SKM-1 treated with dmso at 0.1 percent for 144 hours (cell line): Measurements from ENCODE around the gene DOCK4.
A peak's percentile ranks its signal among the peaks of the same experiment; 100 is the strongest.

Source experiments
- DNase-seq: peaks from one replicate; lab custom pipeline; 2025; ENCODE audit not compliant: unreplicated experiment; lab: John Stamatoyannopoulos, UW

The DOCK4 gene

DNA sequence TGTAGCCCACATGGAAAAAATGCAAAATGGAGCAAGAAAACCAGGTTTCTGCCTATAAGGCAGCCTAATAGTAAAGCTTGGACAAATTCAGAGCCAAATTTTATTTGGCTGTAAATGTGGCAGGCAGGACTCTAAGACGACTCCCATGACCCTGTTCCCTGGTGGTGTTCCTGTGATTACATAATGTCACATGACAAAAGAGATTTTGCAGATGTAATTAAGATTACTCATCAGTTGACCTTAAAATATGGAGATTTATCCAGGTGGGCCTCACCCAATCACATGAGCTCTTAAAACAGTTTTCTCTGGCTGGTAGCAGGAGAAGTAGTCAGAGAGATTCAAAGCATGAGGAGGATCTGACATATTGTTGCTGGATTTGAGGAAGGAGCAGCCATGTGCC is 340.8 kb downstream of the DOCK4 start:
- no peak for DNase-seq

DNA sequence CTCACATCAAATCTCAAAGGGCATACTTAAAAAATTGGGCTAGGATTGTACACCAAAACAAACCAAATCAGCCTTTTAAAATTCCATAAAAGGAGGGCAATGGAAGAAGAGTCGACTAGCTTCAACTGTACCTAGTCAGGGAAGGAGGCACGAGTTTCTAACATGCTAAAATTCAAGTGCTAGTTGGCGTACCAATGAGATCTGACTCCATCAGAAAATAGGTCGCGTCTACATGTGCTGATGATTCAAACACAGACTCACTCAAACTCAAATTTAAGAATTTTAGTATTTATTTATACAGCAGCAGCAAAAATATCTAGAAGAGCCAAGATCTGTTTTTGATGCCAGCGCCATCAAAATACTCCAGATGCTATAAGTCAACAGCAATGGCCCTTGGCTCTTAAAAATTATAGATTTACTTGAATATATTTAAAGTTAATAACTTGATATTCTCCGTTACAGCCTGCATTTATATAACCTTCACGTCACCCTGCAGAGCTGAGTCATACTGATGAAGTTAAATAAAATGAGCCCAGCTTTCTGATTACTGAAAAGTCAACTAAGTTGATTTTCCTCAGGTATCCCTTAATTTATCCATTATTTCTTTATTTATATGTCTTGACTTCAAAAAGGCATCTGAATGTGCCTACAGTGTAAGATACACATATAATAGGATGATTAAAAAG is 341.8 kb downstream of the DOCK4 start:
- no peak for DNase-seq

DNA sequence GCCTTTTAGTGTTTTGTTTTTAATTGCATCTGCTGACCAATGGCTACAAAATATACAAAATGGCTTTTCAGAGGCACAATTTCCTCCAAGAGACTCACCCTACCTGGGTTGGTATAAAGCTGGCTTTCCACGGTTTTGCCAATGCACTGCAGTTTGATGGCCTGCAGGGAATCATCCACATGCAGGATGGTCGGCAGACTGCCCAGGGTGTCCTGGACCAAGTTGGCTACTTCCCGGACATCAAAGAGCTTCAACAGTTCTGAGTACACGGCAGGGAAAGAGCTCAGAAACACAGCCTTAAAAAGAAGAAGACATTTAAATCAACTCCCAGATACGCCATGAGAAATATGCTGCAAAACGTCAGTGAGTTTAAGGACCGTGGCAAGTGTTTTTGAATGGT is 342.9 kb downstream of the DOCK4 start:
- DNase-seq, result no peak

DNA sequence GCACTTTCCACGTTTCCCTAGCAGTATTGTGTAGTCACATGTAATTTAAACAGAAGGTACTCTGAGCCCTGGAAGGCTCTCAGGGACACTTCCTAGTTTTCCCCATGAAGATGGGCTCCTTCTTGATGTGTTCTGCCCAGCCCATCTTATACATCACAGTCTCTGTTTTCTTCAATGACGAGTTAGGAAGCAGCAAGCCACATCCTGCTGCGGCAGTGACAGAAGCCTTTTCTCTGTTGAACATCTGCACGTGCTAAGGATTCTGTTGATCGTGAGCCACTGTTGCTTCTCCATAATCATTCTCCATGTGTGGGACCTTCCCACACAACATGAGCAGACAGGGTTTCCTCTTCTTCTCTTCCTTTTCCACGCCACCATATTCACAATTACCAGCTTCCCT is 346.0 kb downstream of the DOCK4 start:
- no peak for DNase-seq

DNA sequence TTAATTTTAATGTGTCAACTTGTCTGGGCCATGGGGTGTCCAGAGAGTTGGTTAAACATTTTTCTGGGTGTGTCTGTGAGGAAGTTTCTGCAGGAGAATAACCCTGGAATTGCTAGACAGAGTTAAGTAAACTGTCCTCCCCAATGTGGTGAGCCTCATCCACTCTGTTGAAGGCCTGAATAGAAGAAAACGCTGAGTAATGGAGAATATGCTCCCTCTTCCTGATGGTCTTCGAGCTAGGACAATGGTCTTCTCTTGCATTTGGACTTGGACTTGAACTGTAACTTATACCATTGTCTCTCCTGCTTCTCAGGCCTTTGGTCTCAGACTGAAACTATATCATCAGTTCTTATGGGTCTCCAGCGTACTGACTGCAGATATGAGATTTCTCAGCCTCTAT is 347.9 kb downstream of the DOCK4 start:
- no peak for DNase-seq

DNA sequence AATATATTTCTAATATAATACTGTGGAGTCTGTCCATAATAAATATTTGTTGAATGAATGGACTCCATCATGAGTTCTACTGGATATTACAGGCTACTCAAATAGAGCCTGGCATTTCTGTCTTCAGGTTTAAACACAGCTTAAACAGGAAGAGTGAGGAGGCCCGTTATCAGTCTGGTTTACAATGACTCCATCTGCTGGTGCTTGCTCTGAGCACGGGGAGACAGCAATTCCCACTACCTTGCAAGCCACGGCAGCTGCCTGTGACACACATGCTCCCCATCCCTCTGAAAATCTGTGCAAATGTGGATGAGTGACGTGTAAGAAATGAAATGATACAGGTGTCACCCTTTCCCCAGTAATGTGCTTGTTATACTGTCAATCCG is 350.4 kb downstream of the DOCK4 start:
- no peak for DNase-seq

DNA sequence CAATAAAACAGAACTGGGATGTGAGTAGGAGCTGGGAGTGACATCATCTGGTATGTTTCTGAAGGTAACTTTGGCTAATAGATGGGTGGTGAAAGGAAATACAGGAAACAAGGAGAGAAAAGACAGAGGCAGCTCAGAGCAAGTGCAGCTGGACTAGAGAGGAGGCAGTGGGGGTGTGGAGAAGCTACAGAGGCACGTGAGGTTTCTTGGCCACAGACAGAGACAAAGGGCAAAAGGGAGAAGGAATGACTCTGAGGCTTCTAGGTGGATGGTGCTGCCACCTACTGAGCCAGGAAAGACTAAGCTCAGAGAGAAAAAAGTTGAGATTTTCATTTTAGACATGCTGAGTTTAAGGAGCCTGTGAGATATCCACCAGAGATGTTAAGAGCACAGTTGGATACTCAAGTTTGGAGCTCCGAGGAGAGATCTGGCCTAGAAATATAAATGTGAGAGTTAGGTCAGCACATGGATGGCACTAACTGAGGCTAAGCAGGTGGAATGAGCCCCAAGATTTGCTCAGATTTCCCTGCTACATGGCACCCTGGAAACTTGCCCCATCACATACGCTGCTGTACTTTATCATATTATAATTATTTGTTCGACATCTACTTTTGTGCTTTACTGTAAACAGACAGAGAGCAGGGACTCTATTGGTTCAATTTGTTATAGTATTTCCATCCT is 350.9 kb downstream of the DOCK4 start:
- DNase-seq, result peak; percentile 65

DNA sequence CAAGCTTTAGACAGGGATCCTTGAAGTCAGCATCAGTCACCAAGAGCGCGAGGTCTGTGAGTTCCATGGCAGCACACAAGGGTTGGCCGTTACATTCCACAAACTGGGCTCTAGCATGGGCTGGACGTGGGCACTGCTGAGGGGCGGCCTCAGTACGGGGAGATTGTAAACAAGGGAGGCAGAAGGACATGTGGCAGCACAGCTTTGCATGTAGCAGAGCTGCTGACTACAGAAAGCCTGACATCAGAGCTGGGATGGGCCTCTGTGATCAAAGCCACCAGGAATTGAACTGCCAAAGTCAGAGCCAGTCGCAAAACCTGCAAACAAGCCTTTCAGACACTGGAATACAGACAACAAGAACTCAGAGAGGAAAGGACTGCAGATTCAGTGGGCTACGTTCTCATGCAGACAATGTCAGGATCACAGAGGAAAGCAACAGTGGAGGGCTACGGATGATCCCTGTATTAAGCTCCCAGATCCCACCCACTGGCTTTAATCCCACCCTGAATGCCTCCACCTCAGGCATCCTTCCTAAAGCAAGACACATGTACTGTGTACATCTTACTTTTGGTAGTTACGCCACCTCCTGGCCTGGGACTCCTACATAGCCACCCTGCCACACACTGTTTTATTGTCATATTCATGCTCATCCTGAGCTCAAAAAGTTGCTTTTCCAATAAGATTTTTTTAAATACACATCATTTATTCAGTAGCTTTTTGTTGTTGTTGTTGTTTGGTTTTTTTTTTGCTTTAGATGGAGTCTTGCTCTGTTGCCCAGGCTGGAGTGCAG is 352.8 kb downstream of the DOCK4 start:
- no peak for DNase-seq

DNA sequence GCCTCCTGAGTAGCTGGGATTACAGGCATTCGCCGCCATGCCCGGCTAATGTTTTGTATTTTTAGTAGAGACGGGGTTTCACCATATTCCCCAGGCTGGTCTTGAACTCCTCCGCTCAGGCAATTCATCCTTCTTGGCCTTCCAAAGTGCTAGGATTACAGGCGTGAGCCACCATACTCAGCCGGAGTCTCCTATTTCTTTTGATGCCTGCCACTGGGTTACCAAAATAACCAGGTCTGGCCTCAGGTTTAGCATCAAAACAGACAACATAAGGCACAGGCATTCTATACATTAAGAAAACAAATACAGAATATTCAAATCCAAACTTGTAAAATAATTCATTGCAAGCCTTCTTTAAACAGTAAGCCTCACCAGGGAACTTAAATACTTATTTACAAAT is 354.1 kb downstream of the DOCK4 start:
- DNase-seq, result no peak

DNA sequence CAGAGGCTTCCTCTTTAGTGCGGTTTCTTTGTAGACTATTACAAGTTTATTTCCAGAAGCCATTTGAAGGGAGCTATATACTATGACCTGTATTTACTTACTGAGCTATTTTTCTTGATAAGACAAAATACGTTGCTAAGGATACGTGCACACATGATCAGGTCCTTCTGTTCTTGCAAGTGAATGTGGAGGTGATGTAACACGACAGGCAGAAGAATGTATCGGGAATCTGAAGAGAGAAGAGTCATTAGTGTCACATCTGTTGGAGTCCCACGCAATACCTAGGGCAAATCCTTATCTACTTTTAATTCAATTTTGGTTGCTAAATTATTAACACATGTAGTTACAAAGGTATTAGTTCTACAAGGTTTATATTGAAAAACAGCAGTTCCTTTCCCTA is 359.3 kb downstream of the DOCK4 start:
- DNase-seq, result no peak

DNA sequence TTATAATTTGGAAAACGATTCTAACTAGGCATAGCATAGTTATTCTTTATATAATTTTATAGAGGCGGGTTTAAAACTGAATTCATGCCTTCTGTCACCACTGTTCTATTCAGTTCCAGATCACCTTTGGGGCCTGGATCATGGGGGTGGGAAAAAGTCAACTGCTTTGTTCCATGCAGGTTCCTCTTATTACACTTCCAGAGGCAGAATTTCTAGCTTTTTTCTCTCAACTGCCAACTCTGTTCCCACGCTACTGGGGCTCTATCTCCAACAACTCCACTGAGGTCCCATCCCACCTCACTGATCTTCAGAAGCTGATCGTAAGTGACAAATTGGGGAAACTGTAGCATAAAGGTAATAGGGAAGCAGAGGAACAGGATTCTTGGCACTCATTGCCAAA is 360.3 kb downstream of the DOCK4 start:
- DNase-seq, result no peak

DNA sequence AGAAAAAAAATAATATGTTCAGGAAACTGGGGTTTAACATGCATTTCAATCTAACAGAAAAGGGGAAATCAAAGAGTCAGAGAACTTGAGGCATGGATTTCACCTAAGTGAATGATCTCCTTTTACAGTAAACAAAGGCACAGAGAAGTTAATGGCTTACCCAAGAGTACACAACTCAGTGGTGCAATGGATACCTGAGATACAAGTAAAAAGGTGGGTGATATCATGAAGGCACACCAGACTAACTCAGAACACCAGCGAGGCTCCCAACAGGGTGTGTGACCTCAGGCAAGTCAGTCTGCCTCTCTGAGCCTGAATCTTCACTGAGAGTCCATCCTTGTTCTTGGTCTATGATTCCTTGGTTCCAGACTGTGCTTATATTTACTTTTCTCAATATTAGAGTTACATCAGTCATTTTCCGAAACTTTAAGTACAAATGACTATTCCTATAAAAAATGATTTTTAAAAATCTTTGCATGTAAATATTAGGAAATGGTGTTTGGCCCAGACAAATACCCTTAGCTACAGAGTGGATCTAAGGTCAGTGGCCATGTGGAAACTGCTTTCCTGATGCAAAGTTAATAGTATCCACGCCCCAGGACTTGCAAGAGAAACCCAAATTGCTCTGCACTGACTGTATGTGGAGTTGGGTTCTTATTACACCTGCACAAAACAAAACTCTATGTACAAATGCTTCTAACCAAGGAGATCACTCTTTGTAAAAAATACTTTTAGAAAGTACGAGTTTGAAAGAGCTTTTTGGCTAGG is 361.1 kb downstream of the DOCK4 start:
- DNase-seq, result no peak

DNA sequence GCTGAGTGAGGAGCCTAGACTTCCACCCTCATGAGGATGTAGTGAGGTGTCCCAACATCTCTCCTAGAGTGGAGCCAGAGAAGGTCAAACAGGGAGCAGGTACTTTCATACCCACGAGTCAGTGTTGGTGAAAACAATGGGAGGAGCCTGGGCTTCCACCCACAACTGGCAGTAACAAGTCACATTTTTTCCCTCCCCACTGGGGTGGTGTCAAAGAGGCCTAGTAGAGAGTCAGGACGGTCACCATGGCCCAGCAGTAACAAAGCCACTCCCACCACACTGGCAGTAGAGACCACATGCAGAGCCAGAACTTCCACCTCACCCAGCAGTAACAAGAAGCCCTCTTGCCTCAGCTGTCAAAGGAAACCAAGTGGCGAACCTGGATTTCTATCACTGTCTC is 363.7 kb downstream of the DOCK4 start:
- no peak for DNase-seq

DNA sequence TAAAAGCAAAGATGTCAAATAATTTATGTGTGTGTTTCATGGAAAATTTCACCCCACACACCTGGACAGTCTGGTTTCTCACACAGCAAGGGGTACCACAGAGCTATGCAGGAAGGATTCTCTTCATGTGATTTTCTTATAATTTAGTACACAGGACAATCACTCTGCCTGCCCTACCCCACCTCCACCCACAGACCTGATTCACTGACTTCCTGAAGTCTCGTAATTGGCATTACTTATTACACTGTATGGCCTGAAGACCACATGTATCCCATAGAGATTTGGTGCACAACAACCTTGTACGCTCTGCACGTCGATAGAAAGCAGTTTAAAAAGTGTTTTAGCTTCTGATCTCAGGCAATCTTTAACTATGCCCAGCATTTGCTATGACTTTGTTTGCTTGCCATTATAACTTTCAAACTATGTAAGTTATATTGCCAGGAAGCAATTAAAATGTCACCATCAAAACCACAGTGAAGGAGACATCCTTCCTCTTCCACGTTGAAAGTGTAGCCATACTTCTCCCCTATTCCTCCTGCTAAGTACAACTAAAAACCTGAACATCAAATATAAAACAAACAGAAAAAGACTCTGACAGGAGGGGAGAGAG is 364.5 kb downstream of the DOCK4 start:
- peak; percentile 42 for DNase-seq

DNA sequence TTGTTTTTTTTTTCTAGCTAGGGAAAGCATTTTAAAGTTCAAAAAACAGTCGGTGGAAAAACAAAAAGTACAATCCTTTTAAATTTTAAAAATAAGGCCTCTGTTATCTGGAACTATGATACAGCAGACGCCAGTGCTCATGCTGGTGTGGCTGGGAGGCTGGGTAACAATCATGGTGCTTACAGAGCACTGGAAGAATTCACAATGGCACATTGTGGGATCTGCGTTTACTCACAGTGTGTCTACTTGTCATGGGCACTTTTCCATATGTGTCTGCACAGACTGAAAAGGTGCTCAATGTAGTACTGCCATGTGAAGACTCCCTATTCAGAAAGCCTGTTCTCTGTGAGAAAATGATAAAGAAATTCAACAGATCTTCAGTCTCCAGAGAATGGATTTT is 365.7 kb downstream of the DOCK4 start:
- no peak for DNase-seq

DNA sequence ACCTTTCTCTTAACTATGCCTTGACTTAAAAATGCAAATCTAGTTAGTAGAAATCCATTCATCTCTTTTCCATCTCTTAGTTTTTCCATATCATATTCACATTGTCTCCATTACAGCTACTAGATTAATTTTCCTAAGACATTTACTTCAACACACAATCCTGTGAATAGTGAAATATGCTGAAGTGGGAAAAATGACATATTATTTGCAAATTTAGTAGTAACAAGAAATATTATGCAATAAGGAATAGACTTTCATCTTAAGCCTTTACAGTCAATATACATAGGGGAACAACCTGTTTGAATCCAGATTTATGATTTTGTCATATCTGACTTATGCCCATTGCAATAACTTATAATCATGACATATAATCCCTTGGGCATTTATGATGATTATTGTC is 366.9 kb downstream of the DOCK4 start:
- DNase-seq, result no peak

DNA sequence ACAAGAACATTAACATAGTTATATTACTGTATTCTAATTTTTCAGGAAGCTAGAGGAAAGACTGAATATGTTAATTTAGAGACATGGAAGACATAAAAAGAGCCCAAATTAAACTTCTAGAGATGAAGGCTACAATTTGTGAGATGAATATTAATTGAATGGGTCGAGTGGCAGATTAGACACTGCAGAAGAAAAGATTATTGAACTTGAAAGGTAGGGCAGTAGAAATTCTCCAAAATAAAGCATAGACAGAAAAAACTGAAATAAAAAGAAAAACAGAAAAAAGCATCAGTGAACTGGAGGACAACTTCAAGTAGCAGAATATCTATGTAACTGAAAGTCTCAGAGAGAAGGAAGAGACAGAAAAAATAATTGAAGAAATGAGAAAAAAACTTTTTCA is 369.6 kb downstream of the DOCK4 start:
- DNase-seq, result no peak

DNA sequence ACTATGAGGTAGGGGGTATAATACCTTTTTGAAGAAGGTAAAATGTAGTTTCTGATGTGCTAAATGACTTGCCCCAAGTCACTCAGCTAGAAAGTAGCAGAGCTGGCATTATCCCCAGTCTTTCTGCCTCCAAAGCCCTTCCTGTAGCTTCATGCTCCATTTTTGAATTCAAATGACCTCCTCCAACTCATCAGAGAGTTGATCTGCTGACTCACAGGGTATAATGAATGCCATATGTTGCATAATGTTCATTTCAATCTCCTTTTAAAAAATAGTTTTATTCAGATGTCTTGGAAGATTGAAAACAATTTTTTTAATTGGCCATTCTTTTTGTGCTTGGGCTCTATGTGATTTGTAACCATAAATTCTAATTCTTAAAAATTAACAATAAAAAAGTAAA is 371.1 kb downstream of the DOCK4 start:
- no peak for DNase-seq

DNA sequence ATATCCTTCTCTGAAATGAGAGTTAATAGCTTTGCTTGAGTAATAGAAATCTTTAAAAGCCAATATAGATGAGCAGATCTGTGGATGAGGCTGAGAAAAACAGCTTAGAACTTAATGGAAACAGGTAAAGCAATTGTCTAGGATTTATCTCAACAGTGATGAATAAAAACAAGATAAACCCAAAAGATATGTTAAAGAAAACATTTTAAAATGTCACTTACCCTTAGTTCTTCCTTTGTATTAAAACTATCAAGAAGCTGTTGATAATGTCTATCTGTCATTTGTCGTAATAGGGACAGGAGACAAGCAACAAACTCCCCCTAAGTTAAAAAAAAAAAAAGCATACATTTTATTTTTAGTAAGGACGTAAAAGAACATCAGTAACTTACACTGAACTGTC is 371.8 kb downstream of the DOCK4 start:
- no peak for DNase-seq

DNA sequence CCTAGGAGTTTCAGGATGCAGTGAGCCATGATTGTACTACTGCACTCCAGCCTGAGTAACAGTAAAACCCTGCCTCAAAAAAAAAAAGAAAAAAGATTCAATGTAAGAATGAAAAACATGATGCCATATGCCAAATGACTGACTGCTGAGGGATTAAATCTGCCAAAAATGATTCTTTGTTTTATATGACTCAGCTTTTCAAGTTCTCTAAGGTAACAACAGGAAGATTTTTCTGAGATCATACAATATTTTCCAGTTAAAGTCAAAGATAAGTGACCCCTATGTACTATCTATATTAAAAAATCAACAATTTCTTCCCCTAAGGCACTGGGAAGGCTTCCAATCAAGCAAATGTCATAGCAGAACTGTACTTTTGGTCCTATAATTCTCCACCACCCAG is 372.7 kb downstream of the DOCK4 start:
- no peak for DNase-seq

DNA sequence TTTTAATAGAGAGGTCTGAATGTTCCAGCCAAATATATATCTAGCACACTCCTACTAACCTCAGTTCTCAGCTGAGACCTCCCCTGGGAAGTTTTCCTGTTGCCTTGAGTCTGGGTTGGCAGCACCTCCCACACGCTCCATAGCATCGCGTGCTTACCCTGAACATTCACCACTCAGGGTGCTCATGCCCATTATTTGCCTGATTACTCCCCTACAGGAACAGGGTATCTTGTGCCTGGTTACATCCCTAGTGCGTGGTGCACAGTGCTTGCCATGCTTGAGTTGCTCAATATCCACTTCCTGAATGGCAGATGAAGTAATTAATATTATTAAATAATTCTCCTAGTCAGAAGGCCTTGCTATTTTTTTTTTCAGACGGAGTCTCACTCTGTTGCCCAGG is 374.0 kb downstream of the DOCK4 start:
- DNase-seq, result no peak
